ENCODE data around the gene COTL1. TPM values are rescaled to one million over a fixed set of nuclear protein-coding genes. Genes with fewer than 3 reads are reported as not detected.

Gene COTL1
- total RNA-seq, 4 donors from 2014 or later = 29.9 to 84.9 (median 52.6) TPM

- Histone ChIP-seq H3K9me3 (no peaks in the 10 kb centered on the region), H3K36me3 (peaks cover 0 to 7% (median 2%) of the 10 kb centered on the region in 3 donors), H3K4me3 (peak overlapping the region in 1 of 4 donors; percentile 29), H3K27me3 (no peaks in the 10 kb centered on the region), H3K27ac (peak overlapping the region in 3 of 4 donors; percentile 54 to 86 (median 57)), H3K4me1 (peaks cover 0 to 45% (median 39%) of the 10 kb centered on the region in 4 donors)
- no peak for DNase-seq (ENCODE audit: low spot score in 2 of 2)
- whole genome bisulfite sequencing, 2 donors = 64 to 85% methylated on average over 9 of the region's 9 CpGs
- TF ChIP-seq POLR2A (IDR thresholded peaks at IDR 0.05) (no peak), EP300 (IDR thresholded peaks at IDR 0.05) (no peak), CTCF (IDR thresholded peaks at IDR 0.05) (no peak)
Observed at GRCh38 chr16:84594725-84595038, 23.2 kb downstream of the COTL1 start.

- Histone ChIP-seq H3K4me3 (peak overlapping the region in 1 of 4 donors; percentile 29), H3K4me1 (peaks cover 0 to 39% (median 33%) of the 10 kb centered on the region in 4 donors), H3K36me3 (peaks cover 0 to 13% (median 7%) of the 10 kb centered on the region in 3 donors), H3K27ac (peak overlapping the region in 3 of 4 donors; percentile 54 to 86 (median 57)), H3K9me3 (no peaks in the 10 kb centered on the region), H3K27me3 (no peaks in the 10 kb centered on the region)
- WGBS, 2 donors = 70 to 80% methylated on average over 23 of the region's 23 CpGs
- DNase-seq (ENCODE audit: low spot score in 2 of 2) = no peak
- no peak for TF ChIP-seq POLR2A (IDR thresholded peaks at IDR 0.05)
- no peak for TF ChIP-seq CTCF (IDR thresholded peaks at IDR 0.05)
- TF ChIP-seq EP300 (IDR thresholded peaks at IDR 0.05) = no peak
Observed at GRCh38 chr16:84593825-84594724, 23.8 kb downstream of the COTL1 start.

GRCh38 chr16:84592718-84593117, 25.2 kb downstream of the COTL1 start:
- WGBS, 2 donors = 68 to 76% methylated on average over 11 of the region's 11 CpGs
- no peak overlapping the region for H3K4me3 ChIP-seq
- TF ChIP-seq CTCF (IDR thresholded peaks at IDR 0.05) (no peak), EP300 (IDR thresholded peaks at IDR 0.05) (no peak), POLR2A (IDR thresholded peaks at IDR 0.05) (no peak)
- no peaks in the 10 kb centered on the region for H3K27me3 ChIP-seq
- no peak for DNase-seq (ENCODE audit: low spot score in 2 of 2)
- no peaks in the 10 kb centered on the region for H3K9me3 ChIP-seq
- peaks cover 0 to 26% (median 20%) of the 10 kb centered on the region in 4 donors for H3K4me1 ChIP-seq
- peak overlapping the region in 1 of 4 donors; percentile 47 for H3K27ac ChIP-seq
- H3K36me3 ChIP-seq = peaks cover 0 to 20% (median 7%) of the 10 kb centered on the region in 3 donors

- WGBS, 2 donors = 93 to 97% methylated on average over 24 of the region's 24 CpGs
Observed at GRCh38 chr16:84589975-84590719, 27.7 kb downstream of the COTL1 start.

More at GRCh38 chr16:84589975-84590719, 27.7 kb downstream of the COTL1 start:
- no peak for TF ChIP-seq CTCF (IDR thresholded peaks at IDR 0.05)
- no peak for TF ChIP-seq POLR2A (IDR thresholded peaks at IDR 0.05)
- no peak for TF ChIP-seq EP300 (IDR thresholded peaks at IDR 0.05)
- DNase-seq (ENCODE audit: low spot score in 2 of 2) = no peak
- H3K4me1 ChIP-seq = peaks cover 0 to 37% (median 16%) of the 10 kb centered on the region in 4 donors
- H3K36me3 ChIP-seq = peaks cover 0 to 20% (median 7%) of the 10 kb centered on the region in 3 donors
- no peaks in the 10 kb centered on the region for H3K9me3 ChIP-seq
- H3K27ac ChIP-seq = no peak overlapping the region
- no peaks in the 10 kb centered on the region for H3K27me3 ChIP-seq
- H3K4me3 ChIP-seq = no peak overlapping the region
